T-helper 1 cell treated with Interleukin-12 subunit alpha and Interleukin-12 subunit beta and Interleukin-4 antibody, amounts not matched to agents 30 μg/mL and 1 μg/mL, for 36 hours (primary cell): ENCODE measurements around the gene ARID3A.
A peak's percentile ranks its signal among the peaks of the same experiment; 100 is the strongest.

ENCODE experiments used
- H3K27ac Mint-ChIP-seq: one replicate; pipeline ENCODE4 v1.8.0; 2021; ENCODE audit warnings: mild to moderate bottlenecking, mixed read lengths
- H3K27me3 Mint-ChIP-seq: one replicate; pipeline ENCODE4 v1.8.0; 2021; ENCODE audit warnings: low read depth, mixed read lengths
- H3K36me3 Mint-ChIP-seq: one replicate; pipeline ENCODE4 v1.8.0; 2021; ENCODE audit warnings: low read depth, mixed read lengths
- H3K4me1 Mint-ChIP-seq: one replicate; pipeline ENCODE4 v1.8.0; 2021; ENCODE audit warnings: low read depth, mixed read lengths
- H3K4me3 Mint-ChIP-seq: one replicate; pipeline ENCODE4 v1.8.0; 2021; ENCODE audit warnings: mild to moderate bottlenecking, moderate library complexity, mixed read lengths
- H3K9me3 Mint-ChIP-seq: one replicate; pipeline ENCODE4 v1.8.0; 2021; ENCODE audit warnings: mixed read lengths

The ARID3A gene

DNA sequence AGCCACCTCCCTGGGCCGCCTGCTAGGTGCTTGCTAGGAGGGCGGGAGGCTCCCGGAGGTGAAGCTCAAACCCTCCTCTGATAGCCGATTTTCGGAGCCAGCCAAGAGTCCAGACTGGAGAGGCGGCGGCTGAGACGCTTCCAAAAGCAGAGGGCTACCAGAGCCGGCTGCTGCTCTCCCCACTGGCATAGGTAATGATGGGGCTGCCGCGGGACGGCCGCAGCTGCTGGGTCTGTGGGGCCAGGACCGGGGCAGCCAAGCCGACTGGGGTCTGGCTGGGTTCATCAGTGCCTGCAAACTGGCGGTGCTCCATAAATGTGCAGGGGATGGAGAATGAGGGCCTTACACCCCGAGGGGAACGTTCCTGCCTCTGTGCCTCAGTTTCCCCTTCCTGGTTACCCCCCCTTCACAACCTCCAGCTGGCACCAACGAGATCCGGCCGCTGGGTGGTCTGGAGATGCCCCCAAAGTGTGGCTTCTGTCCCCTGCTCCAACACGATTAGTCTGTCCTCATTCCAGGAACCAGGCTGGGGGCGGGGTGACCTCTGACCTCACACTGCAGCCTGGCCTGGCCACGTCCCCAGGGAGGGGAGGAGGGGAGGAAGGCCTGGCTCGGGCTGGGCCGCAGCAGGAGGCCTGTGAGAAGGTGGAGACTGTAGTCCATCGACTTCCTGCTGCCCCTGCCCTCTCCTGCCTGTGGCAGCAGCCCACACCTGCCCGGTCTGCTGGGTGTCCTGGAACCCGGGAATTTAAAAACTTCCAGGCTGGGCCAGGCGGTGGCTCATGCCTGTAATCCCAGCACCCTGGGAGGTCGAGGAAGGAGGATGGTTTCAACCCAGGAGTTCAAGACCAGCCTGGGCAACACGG is 54.5 kb downstream of the ARID3A start:
- Mint-ChIP-seq H3K27me3 (no peaks in the 10 kb centered on the region), H3K9me3 (no peaks in the 10 kb centered on the region), H3K4me3 (no peak overlapping the region), H3K4me1 (peaks cover 6% of the 10 kb centered on the region), H3K27ac (no peak overlapping the region), H3K36me3 (no peaks in the 10 kb centered on the region)

DNA sequence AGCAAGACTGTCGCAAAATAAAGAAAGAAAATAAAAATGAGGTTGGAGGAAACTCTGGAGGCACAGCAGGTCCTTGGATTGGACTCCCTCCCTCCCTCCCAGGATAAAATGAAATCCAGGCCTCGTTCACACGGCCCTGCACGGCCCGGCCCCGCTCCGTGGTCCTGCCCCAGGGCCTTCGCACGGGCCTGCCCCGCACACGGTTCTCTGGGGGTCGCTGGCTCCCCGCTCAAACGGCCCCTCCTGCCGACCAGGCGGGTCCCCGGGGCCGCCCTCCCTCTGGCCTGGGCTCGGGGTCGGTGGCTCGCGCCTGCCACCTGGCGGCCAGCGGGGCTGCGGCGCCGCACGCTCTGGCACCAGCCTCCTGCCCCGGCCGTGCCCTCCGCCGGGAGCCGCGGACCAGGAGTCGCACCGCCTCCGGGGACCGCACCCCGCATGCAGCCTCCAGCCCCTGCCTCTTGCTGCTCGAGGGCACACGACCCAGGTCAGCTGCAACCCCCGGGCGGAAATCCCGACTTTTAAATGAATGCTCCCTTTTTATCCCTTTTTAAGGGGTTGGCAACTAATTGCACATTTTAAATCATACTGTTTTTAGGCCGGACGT is 56.8 kb downstream of the ARID3A start:
- peaks cover 13% of the 10 kb centered on the region for H3K4me1 Mint-ChIP-seq
- H3K27ac Mint-ChIP-seq: no peak overlapping the region
- no peaks in the 10 kb centered on the region for H3K36me3 Mint-ChIP-seq
- H3K27me3 Mint-ChIP-seq: no peaks in the 10 kb centered on the region
- no peaks in the 10 kb centered on the region for H3K9me3 Mint-ChIP-seq
- H3K4me3 Mint-ChIP-seq: no peak overlapping the region

DNA sequence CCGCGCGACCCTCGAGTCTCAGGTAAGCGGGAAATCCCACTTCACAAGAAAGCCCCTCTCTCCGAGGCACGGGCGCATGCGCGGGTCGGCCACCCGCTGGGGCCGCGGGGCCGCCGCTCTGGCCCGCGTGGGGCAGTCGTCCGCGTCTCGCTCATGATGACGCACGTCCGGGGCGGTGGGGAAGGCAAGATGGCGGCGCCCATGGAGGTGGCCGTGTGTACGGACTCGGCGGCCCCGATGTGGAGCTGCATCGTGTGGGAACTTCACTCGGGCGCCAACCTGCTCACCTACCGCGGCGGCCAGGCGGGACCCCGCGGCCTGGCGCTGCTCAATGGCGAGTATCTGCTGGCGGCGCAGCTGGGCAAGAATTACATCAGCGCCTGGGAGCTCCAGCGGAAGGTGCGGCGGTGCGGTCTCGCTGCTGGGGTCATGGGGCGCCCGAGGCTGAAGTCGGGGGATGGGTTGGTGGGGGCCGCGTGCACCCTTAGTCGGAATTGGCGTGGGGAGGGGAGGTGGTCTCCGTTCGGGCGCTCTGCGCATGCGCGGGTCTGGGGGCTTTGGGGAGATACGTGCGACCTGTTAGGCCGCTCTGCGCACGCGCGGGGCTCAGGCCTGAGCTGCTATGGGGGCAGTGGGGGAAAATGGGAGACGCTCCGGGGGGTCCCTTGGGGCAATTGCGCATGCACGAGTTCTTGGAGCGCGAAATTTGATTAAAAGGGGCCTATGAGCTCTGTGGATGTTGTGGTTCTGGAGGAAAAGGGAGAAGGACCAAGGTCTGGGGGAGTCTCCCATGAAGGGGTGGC is 58.5 kb downstream of the ARID3A start, which contains the start of gene WDR18:
WDR18 (plus strand) TSS at position 181 of the 803 bp plus-strand sequence; CDS start at position 190, 9 bp downstream.
- Mint-ChIP-seq H3K4me3 (peak within 1 kb of the TSS; percentile 94), H3K9me3 (no peaks in the 10 kb centered on the region), H3K36me3 (peaks cover 3% of the 10 kb centered on the region), H3K27me3 (no peaks in the 10 kb centered on the region), H3K4me1 (peaks cover 13% of the 10 kb centered on the region), H3K27ac (peak within 1 kb of the TSS; percentile 87)

DNA sequence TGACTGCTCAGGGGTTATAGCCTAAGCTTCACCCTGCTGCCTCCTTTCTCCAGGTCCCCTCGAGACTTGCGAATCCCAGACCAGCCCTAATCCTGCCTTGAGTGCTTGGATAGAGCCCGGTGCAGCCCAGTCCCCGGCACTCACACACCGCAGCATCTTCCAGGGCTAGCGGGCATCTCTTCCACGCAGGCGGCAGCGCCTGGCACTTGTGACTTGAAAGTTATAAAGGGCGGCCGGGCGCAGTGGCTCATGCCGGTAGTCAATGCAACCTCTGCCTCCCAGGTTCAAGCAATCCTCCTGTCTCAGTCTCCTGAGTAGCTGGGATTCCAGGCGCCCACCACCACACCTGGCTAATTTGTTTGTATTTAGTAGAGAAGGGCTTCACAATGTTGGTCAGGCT is 60.2 kb downstream of the ARID3A start:
- H3K4me3 Mint-ChIP-seq: peak overlapping the region; percentile 74
- H3K4me1 Mint-ChIP-seq: peaks cover 13% of the 10 kb centered on the region
- H3K27me3 Mint-ChIP-seq: no peaks in the 10 kb centered on the region
- peaks cover 3% of the 10 kb centered on the region for H3K36me3 Mint-ChIP-seq
- H3K27ac Mint-ChIP-seq: no peak overlapping the region
- no peaks in the 10 kb centered on the region for H3K9me3 Mint-ChIP-seq

DNA sequence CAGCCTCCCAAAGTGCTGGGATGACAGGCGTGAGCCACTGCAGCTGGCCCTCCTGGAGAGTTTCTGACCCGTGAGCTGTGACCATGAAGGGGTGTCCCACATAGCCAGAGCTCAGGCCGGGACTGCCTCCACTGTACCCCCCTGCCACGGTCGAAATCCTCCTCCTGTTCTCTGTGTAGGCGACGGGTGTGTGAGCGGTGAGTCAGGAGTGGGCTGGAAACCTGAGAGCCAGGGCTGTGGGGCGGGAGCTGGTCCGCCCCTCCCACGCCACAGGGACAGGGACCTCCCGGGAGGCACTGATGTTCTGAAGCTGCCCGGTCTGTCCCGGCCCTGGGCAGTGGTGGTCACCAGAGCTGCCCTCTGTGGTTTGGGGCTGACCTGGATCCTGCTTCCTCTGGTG is 62.2 kb downstream of the ARID3A start:
- Mint-ChIP-seq H3K27me3 (no peaks in the 10 kb centered on the region), H3K4me3 (no peak overlapping the region), H3K9me3 (no peaks in the 10 kb centered on the region), H3K4me1 (peaks cover 13% of the 10 kb centered on the region), H3K36me3 (peaks cover 6% of the 10 kb centered on the region), H3K27ac (no peak overlapping the region)

DNA sequence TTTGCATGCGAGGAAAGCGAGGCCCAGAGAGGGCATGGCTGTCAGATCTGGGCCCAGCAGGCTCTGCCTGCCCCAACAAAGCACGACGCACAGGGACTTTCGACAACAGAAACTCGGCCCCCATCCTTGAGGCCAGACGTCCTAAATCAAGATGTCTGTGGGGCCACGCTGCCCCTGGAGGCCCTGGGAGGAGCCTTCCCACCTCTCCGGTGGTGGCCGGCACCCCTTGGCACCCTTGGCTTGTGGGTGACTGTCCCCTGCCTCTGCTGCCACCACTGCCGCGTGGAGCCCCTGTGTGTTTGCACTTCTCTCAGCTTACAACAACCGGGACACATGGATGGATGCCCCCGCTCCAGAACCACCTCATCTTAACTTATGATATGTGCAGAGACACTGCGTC is 62.7 kb downstream of the ARID3A start:
- Mint-ChIP-seq H3K4me1 (peaks cover 13% of the 10 kb centered on the region), H3K36me3 (peaks cover 6% of the 10 kb centered on the region), H3K9me3 (no peaks in the 10 kb centered on the region), H3K27me3 (no peaks in the 10 kb centered on the region), H3K4me3 (no peak overlapping the region), H3K27ac (no peak overlapping the region)

DNA sequence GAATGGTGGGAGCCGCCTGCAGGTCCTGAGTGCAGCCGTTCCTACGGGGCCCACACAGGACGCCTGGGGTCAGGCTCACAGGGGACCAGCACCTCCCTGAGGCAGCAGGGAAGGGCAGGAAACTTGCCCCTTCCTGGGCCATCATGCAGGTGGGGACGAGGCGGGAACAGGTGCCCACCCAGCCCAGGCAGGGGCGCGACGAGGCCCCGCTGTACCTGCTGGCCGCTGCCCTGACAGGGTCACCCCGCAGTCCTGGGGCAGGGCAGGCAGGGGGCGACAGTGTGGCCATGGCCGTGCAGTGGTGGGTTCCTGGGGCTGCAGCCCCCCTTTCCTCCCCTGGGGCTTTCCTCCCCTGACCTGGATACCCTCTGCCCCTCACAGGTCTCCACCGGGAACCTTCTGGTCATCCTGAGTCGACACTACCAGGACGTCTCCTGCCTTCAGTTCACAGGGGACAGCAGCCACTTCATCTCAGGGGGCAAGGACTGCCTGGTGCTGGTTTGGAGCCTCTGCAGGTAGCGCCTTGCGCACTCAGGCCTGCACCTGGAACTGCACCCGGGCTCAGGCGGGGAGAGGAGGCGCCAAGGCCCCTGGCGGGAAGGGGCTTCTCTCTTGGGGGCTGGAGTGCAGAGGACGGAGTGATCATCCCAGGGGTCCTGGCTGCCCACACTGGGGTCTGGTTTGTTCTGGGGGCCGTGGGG is 63.7 kb downstream of the ARID3A start:
- H3K9me3 Mint-ChIP-seq: no peaks in the 10 kb centered on the region
- no peak overlapping the region for H3K27ac Mint-ChIP-seq
- H3K36me3 Mint-ChIP-seq: peaks cover 6% of the 10 kb centered on the region
- H3K4me3 Mint-ChIP-seq: no peak overlapping the region
- H3K4me1 Mint-ChIP-seq: peaks cover 10% of the 10 kb centered on the region
- no peaks in the 10 kb centered on the region for H3K27me3 Mint-ChIP-seq

DNA sequence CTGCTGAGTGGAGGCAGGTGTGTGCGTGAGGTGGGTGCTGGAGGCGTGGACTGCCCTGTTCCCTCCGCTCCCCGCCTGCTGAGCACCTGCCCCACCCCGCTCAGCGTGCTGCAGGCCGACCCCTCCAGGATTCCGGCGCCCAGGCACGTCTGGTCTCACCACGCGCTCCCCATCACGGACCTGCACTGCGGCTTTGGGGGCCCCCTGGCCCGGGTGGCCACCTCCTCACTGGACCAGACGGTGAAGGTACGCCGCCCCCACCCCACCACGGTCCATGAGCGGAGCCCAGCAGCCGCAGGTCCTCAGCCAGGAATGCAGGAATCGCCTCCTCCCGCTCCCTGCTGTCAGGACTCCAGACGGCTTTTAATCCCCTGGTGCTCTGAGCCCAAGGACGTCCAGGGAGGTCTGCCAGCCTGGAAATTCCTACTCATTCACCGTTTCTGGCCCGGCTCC is 64.3 kb downstream of the ARID3A start:
- no peak overlapping the region for H3K4me3 Mint-ChIP-seq
- peaks cover 6% of the 10 kb centered on the region for H3K36me3 Mint-ChIP-seq
- no peak overlapping the region for H3K27ac Mint-ChIP-seq
- peaks cover 6% of the 10 kb centered on the region for H3K4me1 Mint-ChIP-seq
- no peaks in the 10 kb centered on the region for H3K27me3 Mint-ChIP-seq
- H3K9me3 Mint-ChIP-seq: no peaks in the 10 kb centered on the region

DNA sequence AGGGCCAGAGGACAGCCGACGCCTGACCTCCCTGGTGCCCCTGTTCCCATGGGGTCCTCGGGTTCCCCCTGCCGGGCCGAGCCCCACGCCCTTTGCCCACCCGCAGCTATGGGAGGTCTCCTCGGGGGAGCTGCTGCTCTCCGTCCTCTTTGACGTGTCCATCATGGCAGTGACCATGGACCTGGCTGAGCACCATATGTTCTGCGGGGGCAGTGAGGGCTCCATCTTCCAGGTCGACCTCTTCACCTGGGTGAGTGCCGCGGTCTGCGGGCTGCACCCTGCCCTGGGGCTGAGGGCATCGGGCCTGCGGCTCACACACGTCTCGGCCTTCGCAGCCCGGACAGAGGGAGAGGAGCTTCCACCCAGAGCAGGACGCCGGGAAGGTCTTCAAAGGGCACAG is 64.9 kb downstream of the ARID3A start:
- H3K9me3 Mint-ChIP-seq: no peaks in the 10 kb centered on the region
- H3K36me3 Mint-ChIP-seq: peaks cover 6% of the 10 kb centered on the region
- H3K27me3 Mint-ChIP-seq: no peaks in the 10 kb centered on the region
- H3K27ac Mint-ChIP-seq: no peak overlapping the region
- H3K4me1 Mint-ChIP-seq: peaks cover 2% of the 10 kb centered on the region
- H3K4me3 Mint-ChIP-seq: no peak overlapping the region

DNA sequence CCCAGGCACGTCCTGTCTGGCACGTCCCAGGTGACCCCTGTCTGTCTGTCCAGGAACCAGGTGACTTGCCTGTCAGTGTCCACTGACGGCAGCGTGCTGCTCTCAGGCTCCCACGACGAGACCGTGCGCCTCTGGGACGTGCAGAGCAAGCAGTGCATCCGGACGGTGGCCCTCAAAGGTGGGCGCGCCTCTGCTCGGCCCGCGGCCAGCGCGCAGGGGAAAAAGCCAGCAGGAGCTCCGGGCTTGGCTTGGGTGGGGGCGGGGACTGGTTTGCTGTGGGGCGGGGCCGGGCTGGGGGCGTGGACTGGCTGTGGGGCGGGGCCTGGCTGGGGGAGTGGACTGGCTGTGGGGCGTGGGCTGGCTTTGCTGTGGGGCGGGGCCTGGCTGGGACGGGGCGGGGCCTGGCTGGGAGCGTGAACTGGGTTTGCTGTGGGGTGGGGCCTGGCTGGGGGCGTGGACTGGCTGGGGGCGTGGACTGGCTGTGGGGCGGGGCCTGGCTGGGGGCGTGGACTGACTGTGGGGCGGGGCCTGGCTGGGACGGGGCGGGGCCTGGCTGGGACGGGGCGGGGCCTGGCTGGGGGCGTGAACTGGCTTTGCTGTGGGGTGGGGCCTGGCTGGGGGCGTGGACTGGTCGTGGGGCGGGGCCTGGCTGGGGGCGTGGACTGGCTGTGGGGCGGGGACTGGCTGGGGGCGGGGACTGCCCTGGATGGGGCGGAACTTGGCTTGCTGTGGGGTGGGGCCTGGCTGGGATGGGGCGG is 65.5 kb downstream of the ARID3A start:
- Mint-ChIP-seq H3K9me3 (no peaks in the 10 kb centered on the region), H3K4me1 (peaks cover 4% of the 10 kb centered on the region), H3K36me3 (peaks cover 6% of the 10 kb centered on the region), H3K27me3 (peaks cover 2% of the 10 kb centered on the region), H3K4me3 (no peak overlapping the region), H3K27ac (no peak overlapping the region)

DNA sequence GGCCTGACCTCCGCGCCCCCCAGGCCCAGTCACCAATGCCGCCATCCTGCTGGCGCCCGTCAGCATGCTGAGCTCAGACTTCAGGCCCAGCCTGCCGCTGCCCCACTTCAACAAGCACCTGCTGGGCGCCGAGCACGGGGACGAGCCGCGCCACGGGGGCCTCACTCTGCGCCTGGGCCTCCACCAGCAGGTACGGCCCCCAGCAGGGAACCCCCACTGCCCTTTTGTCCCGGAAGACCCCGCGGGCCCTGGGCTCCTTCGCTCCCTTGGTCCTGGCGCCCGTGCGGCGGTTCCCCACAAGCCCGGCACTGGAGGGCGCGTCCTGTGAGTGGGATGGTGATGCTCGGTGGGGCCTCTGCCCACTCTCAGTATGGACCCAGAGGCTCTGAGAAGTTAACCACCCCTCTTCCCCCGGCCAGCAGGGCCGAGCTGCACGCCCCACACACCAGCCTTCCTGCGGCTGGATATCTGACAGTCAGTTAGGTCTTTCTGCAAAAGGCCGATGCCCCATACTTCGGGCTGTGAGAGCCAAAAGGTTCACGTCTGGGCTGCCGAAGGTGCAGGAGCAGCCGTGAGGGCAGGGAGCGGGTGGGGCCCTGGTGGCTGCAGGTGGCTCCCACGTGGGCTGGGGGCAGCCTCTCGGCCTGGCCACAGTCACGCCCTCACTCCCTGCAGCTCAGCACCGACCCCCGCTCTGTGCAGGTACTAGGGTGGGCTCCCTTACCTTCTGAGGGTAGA is 66.3 kb downstream of the ARID3A start:
- Mint-ChIP-seq H3K36me3 (peaks cover 6% of the 10 kb centered on the region), H3K9me3 (no peaks in the 10 kb centered on the region), H3K27me3 (peaks cover 9% of the 10 kb centered on the region), H3K27ac (no peak overlapping the region), H3K4me3 (no peak overlapping the region), H3K4me1 (peaks cover 6% of the 10 kb centered on the region)

DNA sequence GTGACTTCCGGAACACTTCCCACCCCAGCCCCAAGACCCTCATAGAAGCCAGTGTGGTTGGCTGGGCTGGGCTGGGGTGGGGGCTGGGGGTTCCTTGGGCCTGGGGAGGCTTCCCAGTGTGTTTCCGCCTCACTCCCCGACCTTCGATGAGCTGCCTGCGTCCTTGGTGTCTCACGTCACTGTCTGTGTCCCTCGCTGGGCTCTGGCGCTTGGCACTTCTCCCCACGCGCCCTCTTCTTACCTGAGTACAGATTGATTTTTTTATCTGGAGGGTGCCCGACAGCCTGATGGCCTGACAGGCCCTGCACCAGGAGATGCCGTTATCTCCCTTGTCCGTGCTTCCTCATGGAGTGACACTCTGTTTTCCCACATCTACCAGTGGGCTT is 66.8 kb downstream of the ARID3A start:
- Mint-ChIP-seq H3K27ac (no peak overlapping the region), H3K4me1 (peaks cover 6% of the 10 kb centered on the region), H3K4me3 (no peak overlapping the region)

DNA sequence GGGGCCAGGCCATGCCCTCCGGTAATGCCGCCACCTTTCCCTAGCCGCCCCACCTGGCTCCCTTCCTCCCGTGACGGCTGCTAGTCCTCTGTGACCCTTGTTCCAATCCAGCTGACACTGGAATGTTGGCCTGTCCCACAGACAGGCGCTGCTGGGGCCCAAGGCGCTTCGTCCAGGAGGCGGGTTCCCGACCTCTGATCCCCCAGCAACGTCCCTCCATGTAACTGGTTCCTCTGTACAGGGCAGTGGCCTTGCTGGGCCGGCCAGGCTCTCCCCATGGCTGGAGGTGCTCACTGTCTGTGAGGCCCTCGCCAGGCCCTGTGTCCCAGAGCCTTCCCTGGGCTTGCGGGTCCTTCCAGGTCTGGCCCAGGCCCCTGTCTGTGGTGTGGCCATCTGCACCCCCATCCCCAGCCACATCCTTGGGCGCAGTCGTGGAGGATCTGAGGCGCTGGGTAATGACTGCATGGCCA is 67.6 kb downstream of the ARID3A start:
- no peak overlapping the region for H3K27ac Mint-ChIP-seq
- peaks cover 6% of the 10 kb centered on the region for H3K36me3 Mint-ChIP-seq
- no peak overlapping the region for H3K4me3 Mint-ChIP-seq
- peaks cover 17% of the 10 kb centered on the region for H3K27me3 Mint-ChIP-seq
- no peaks in the 10 kb centered on the region for H3K9me3 Mint-ChIP-seq
- H3K4me1 Mint-ChIP-seq: peaks cover 6% of the 10 kb centered on the region

More for the DNA sequence above, 66.8 kb downstream of the ARID3A start:
- H3K36me3 Mint-ChIP-seq: peaks cover 6% of the 10 kb centered on the region
- H3K27me3 Mint-ChIP-seq: peaks cover 10% of the 10 kb centered on the region
- no peaks in the 10 kb centered on the region for H3K9me3 Mint-ChIP-seq
